HG03097 (cell line): ENCODE data around the gene RAB11FIP4.
"Not testable (repeated sequence)": the region's sequence is repeated elsewhere in the genome, so short reads cannot be mapped to it uniquely, and the experiment has no call there.

Experiments
- ATAC-seq: cut with Tn5 transposase; IDR thresholded peaks from one replicate; pipeline ENCODE4 v1.9.1; 2021; ENCODE audit not compliant: unreplicated experiment, low FRiP score

RAB11FIP4 gene

GRCh38 chr17:31391496-31391949 is at the start of gene RAB11FIP4:
Gene RAB11FIP4, plus strand, starts transcription at chr17:31391675. Its CDS starts 178 bp downstream, at chr17:31391853.
- no peak for ATAC-seq

- not testable (repeated sequence) for ATAC-seq
Measured at GRCh38 chr17:31345191-31345747, 46.2 kb upstream of the RAB11FIP4 start.

- ATAC-seq, result no peak
Measured at GRCh38 chr17:31349454-31349853, 42.0 kb upstream of the RAB11FIP4 start.

- no peak for ATAC-seq
Measured at GRCh38 chr17:31355935-31356334, 35.5 kb upstream of the RAB11FIP4 start.

GRCh38 chr17:31357091-31357490 is 34.4 kb upstream of the RAB11FIP4 start:
- no peak for ATAC-seq

- no peak for ATAC-seq
Measured at GRCh38 chr17:31357839-31358394, 33.6 kb upstream of the RAB11FIP4 start.

GRCh38 chr17:31364012-31364411 is 27.5 kb upstream of the RAB11FIP4 start:
- no peak for ATAC-seq

GRCh38 chr17:31366088-31366487 is 25.4 kb upstream of the RAB11FIP4 start:
- no peak for ATAC-seq

- ATAC-seq, result no peak
Measured at GRCh38 chr17:31369266-31369665, 22.2 kb upstream of the RAB11FIP4 start.

GRCh38 chr17:31371511-31372097 is 19.9 kb upstream of the RAB11FIP4 start:
- ATAC-seq, result no peak

GRCh38 chr17:31373150-31374093 is 18.1 kb upstream of the RAB11FIP4 start:
- ATAC-seq, result no peak

GRCh38 chr17:31374094-31374447 is 17.4 kb upstream of the RAB11FIP4 start:
- no peak for ATAC-seq

GRCh38 chr17:31374503-31374902 is 17.0 kb upstream of the RAB11FIP4 start:
- no peak for ATAC-seq

- ATAC-seq, result no peak
Measured at GRCh38 chr17:31378638-31379037, 12.8 kb upstream of the RAB11FIP4 start.

- ATAC-seq, result no peak
Measured at GRCh38 chr17:31379597-31380205, 11.8 kb upstream of the RAB11FIP4 start.

GRCh38 chr17:31381165-31381668 is 10.3 kb upstream of the RAB11FIP4 start:
- no peak for ATAC-seq

- not testable (repeated sequence) for ATAC-seq
Measured at GRCh38 chr17:31382668-31383275, 8.7 kb upstream of the RAB11FIP4 start.

- not testable (repeated sequence) for ATAC-seq
Measured at GRCh38 chr17:31383488-31383887, 8.0 kb upstream of the RAB11FIP4 start.

- no peak for ATAC-seq
Measured at GRCh38 chr17:31385428-31386285, 5.8 kb upstream of the RAB11FIP4 start.
